ENCODE measurements around the gene TEDDM1. TPM values are rescaled to one million over a fixed set of nuclear protein-coding genes. Genes with fewer than 3 reads are reported as not detected.

The TEDDM1 gene
- total RNA-seq, 4 donors from 2014 or later = not detected

GRCh38 chr1:182431278-182431677, 30.8 kb upstream of the TEDDM1 start:
- no peak for DNase-seq
- no peaks in the 10 kb centered on the region for H3K4me1 ChIP-seq
- intact Hi-C loops (cut with DNase I) = no loop called here
- H3K27me3 ChIP-seq = no peaks in the 10 kb centered on the region
- H3K9me3 ChIP-seq = no peaks in the 10 kb centered on the region
- no peaks in the 10 kb centered on the region for H3K36me3 ChIP-seq
- H3K4me3 ChIP-seq (replicated peaks in 1 of 3) = no peak overlapping the region
- TF ChIP-seq CTCF (IDR thresholded peaks at IDR 0.05) (no peak), POLR2A (IDR thresholded peaks at IDR 0.05) (no peak)
- no peak overlapping the region for H3K27ac ChIP-seq
- 89 to 91% methylated on average over 7 of the region's 7 CpGs for WGBS, 2 donors

- WGBS, 2 donors = 82 to 87% methylated on average over 11 of the region's 11 CpGs
Observed at GRCh38 chr1:182430263-182431068, 30.0 kb upstream of the TEDDM1 start.

GRCh38 chr1:182428043-182428442, 27.6 kb upstream of the TEDDM1 start:
- no peak overlapping the region for H3K4me3 ChIP-seq (replicated peaks in 1 of 3)
- intact Hi-C loops (cut with DNase I) = loop anchor here (10.0 kb wide), 1 partner anchor 953 kb away; no protein-coding TSS in a partner anchor
- no peaks in the 10 kb centered on the region for H3K36me3 ChIP-seq
- DNase-seq = no peak
- H3K27me3 ChIP-seq = no peaks in the 10 kb centered on the region
- no peak overlapping the region for H3K27ac ChIP-seq
- no peaks in the 10 kb centered on the region for H3K4me1 ChIP-seq
- TF ChIP-seq CTCF (IDR thresholded peaks at IDR 0.05) = no peak
- no peak for TF ChIP-seq POLR2A (IDR thresholded peaks at IDR 0.05)
- H3K9me3 ChIP-seq = no peaks in the 10 kb centered on the region
- 43 to 51% methylated on average over 2 of the region's 2 CpGs for WGBS, 2 donors

More at GRCh38 chr1:182430263-182431068, 30.0 kb upstream of the TEDDM1 start:
- intact Hi-C loops (cut with DNase I) = no loop called here
- H3K27ac ChIP-seq = no peak overlapping the region
- H3K27me3 ChIP-seq = no peaks in the 10 kb centered on the region
- TF ChIP-seq POLR2A (IDR thresholded peaks at IDR 0.05) (no peak), CTCF (IDR thresholded peaks at IDR 0.05) (no peak)
- no peaks in the 10 kb centered on the region for H3K4me1 ChIP-seq
- no peaks in the 10 kb centered on the region for H3K36me3 ChIP-seq
- H3K9me3 ChIP-seq = no peaks in the 10 kb centered on the region
- DNase-seq = no peak
- H3K4me3 ChIP-seq (replicated peaks in 1 of 3) = no peak overlapping the region

GRCh38 chr1:182426442-182427430, 26.3 kb upstream of the TEDDM1 start:
- H3K27ac ChIP-seq = no peak overlapping the region
- intact Hi-C loops (cut with DNase I) = loop anchor here (10.0 kb wide), 1 partner anchor 952 kb away; no protein-coding TSS in a partner anchor
- H3K9me3 ChIP-seq = no peaks in the 10 kb centered on the region
- WGBS, 2 donors = 87 to 90% methylated on average over 7 of the region's 7 CpGs
- TF ChIP-seq CTCF (IDR thresholded peaks at IDR 0.05) (no peak), POLR2A (IDR thresholded peaks at IDR 0.05) (no peak)
- H3K27me3 ChIP-seq = no peaks in the 10 kb centered on the region
- no peaks in the 10 kb centered on the region for H3K36me3 ChIP-seq
- DNase-seq = no peak
- H3K4me1 ChIP-seq = no peaks in the 10 kb centered on the region
- no peak overlapping the region for H3K4me3 ChIP-seq (replicated peaks in 1 of 3)

Measured in thyroid gland (tissue), 4 donors.